Measurements from ENCODE around the gene HAT1.

GRCh38 chr2:172013396-172013795 lies 91.1 kb downstream of the HAT1 start:
- TF ChIP-seq POLR2A (IDR thresholded peaks at IDR 0.05), result no peak
- TF ChIP-seq, protein P1, sequence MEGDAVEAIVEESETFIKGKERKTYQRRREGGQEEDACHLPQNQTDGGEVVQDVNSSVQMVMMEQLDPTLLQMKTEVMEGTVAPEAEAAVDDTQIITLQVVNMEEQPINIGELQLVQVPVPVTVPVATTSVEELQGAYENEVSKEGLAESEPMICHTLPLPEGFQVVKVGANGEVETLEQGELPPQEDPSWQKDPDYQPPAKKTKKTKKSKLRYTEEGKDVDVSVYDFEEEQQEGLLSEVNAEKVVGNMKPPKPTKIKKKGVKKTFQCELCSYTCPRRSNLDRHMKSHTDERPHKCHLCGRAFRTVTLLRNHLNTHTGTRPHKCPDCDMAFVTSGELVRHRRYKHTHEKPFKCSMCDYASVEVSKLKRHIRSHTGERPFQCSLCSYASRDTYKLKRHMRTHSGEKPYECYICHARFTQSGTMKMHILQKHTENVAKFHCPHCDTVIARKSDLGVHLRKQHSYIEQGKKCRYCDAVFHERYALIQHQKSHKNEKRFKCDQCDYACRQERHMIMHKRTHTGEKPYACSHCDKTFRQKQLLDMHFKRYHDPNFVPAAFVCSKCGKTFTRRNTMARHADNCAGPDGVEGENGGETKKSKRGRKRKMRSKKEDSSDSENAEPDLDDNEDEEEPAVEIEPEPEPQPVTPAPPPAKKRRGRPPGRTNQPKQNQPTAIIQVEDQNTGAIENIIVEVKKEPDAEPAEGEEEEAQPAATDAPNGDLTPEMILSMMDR (IDR thresholded peaks at IDR 0.05), result no peak
